Ishikawa (cell line): ENCODE data around the gene HAO1.

Source experiments
- CEBPB ChIP-seq: IDR thresholded peaks from 2 replicates; pipeline ENCODE4 v1.6.1; 2012
- CREB1 ChIP-seq: IDR thresholded peaks from 2 replicates; pipeline ENCODE4 v1.6.1; 2012; ENCODE audit warnings: low read depth
- EGR1 ChIP-seq: IDR thresholded peaks from 2 replicates; pipeline ENCODE4 v1.6.1; 2012
- EP300 ChIP-seq: IDR thresholded peaks from 2 replicates; pipeline ENCODE4 v1.6.1; 2012; ENCODE audit warnings: borderline replicate concordance
- FOXM1 ChIP-seq: IDR thresholded peaks from 2 replicates; pipeline ENCODE4 v1.6.1; 2012; ENCODE audit warnings: low read depth, borderline replicate concordance
- MAX ChIP-seq: IDR thresholded peaks from 2 replicates; pipeline ENCODE4 v1.6.1; 2012
- NFIC ChIP-seq: IDR thresholded peaks from 2 replicates; pipeline ENCODE4 v1.6.1; 2012
- RAD21 ChIP-seq: IDR thresholded peaks from 2 replicates; pipeline ENCODE4 v1.6.1; 2012; ENCODE audit warnings: low read depth
- TAF1 ChIP-seq: IDR thresholded peaks from 2 replicates; pipeline ENCODE4 v1.6.1; 2012; ENCODE audit warnings: low read depth, mild to moderate bottlenecking
- TCF12 ChIP-seq: IDR thresholded peaks from 2 replicates; pipeline ENCODE4 v1.6.1; 2012; ENCODE audit warnings: low read depth
- TEAD4 ChIP-seq: IDR thresholded peaks from 2 replicates; pipeline ENCODE4 v1.6.1; 2012
- YY1 ChIP-seq: IDR thresholded peaks from 2 replicates; pipeline ENCODE4 v1.6.1; 2012; ENCODE audit warnings: low read depth
- ZBTB7A ChIP-seq: IDR thresholded peaks from 2 replicates; pipeline ENCODE4 v1.6.1; 2012; ENCODE audit warnings: low read depth
- TF ChIP-seq, protein P1 (sequence below): IDR thresholded peaks from 2 replicates; pipeline ENCODE4 v1.6.1; 2012
- TF ChIP-seq, protein P2 (sequence below): IDR thresholded peaks from 2 replicates; pipeline ENCODE4 v1.6.1; 2012; ENCODE audit warnings: low read depth, mild to moderate bottlenecking

The HAO1 gene

GRCh38 chr20:7940341-7940740 lies at the start of gene HAO1:
TSS of gene HAO1 (minus strand) at chr20:7940458. CDS start at chr20:7940422, 36 bp downstream.
- TF ChIP-seq FOXM1 (no peak), RAD21 (no peak)

- TF ChIP-seq, protein P1, sequence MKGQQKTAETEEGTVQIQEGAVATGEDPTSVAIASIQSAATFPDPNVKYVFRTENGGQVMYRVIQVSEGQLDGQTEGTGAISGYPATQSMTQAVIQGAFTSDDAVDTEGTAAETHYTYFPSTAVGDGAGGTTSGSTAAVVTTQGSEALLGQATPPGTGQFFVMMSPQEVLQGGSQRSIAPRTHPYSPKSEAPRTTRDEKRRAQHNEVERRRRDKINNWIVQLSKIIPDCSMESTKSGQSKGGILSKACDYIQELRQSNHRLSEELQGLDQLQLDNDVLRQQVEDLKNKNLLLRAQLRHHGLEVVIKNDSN = no peak
- TF ChIP-seq NFIC (no peak), CEBPB (no peak), RAD21 (no peak), TEAD4 (no peak), EGR1 (no peak), CREB1 (no peak), TAF1 (no peak), TCF12 (no peak), YY1 (no peak), EP300 (no peak), FOXM1 (no peak), ZBTB7A (no peak), MAX (no peak)
- TF ChIP-seq, protein P2, sequence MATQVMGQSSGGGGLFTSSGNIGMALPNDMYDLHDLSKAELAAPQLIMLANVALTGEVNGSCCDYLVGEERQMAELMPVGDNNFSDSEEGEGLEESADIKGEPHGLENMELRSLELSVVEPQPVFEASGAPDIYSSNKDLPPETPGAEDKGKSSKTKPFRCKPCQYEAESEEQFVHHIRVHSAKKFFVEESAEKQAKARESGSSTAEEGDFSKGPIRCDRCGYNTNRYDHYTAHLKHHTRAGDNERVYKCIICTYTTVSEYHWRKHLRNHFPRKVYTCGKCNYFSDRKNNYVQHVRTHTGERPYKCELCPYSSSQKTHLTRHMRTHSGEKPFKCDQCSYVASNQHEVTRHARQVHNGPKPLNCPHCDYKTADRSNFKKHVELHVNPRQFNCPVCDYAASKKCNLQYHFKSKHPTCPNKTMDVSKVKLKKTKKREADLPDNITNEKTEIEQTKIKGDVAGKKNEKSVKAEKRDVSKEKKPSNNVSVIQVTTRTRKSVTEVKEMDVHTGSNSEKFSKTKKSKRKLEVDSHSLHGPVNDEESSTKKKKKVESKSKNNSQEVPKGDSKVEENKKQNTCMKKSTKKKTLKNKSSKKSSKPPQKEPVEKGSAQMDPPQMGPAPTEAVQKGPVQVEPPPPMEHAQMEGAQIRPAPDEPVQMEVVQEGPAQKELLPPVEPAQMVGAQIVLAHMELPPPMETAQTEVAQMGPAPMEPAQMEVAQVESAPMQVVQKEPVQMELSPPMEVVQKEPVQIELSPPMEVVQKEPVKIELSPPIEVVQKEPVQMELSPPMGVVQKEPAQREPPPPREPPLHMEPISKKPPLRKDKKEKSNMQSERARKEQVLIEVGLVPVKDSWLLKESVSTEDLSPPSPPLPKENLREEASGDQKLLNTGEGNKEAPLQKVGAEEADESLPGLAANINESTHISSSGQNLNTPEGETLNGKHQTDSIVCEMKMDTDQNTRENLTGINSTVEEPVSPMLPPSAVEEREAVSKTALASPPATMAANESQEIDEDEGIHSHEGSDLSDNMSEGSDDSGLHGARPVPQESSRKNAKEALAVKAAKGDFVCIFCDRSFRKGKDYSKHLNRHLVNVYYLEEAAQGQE = no peak
Measured at GRCh38 chr20:7989379-7989778, 49.1 kb upstream of the HAO1 start.

DNA sequence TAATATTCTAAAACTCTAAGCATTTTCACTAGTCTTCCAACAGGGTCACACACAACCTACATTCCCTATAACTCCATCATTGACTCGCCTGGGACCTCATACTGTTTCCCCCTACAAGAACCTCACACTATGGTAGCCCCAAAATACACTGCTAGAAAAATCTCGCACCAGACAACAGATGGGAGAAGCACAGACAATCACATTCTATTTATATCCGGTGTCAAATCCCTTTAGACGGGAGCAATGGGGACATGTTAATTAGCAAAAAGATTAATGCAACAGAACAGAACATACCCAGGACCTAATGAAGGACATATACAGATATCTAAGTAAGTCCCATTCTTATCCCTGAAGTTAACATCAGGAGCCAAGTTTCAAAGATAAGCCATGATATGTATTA lies 45.7 kb upstream of the HAO1 start:
- TF ChIP-seq RAD21 (no peak), YY1 (no peak), NFIC (no peak), TEAD4 (no peak), MAX (no peak), TAF1 (no peak), CREB1 (no peak), CEBPB (no peak), TCF12 (no peak), EGR1 (no peak), ZBTB7A (no peak)
- TF ChIP-seq, protein P1 = no peak
- TF ChIP-seq, protein P2 = no peak

GRCh38 chr20:7984192-7984591 lies 43.9 kb upstream of the HAO1 start:
- no peak for TF ChIP-seq FOXM1
- no peak for TF ChIP-seq CEBPB
- no peak for TF ChIP-seq TEAD4
- TF ChIP-seq YY1 = no peak
- no peak for TF ChIP-seq TCF12
- TF ChIP-seq RAD21 = no peak
- no peak for TF ChIP-seq ZBTB7A
- TF ChIP-seq EP300 = no peak
- TF ChIP-seq CREB1 = no peak
- no peak for TF ChIP-seq MAX
- no peak for TF ChIP-seq NFIC

GRCh38 chr20:7981374-7981773 lies 41.1 kb upstream of the HAO1 start:
- TF ChIP-seq EGR1 = no peak
- no peak for TF ChIP-seq CEBPB
- TF ChIP-seq RAD21 = no peak
- TF ChIP-seq NFIC = no peak
- TF ChIP-seq FOXM1 = no peak
- TF ChIP-seq, protein P1 = no peak
- no peak for TF ChIP-seq CREB1
- TF ChIP-seq TEAD4 = no peak
- no peak for TF ChIP-seq TAF1
- TF ChIP-seq MAX = no peak
- TF ChIP-seq, protein P2 = no peak
- TF ChIP-seq ZBTB7A = no peak
- no peak for TF ChIP-seq TCF12
- no peak for TF ChIP-seq YY1
- TF ChIP-seq EP300 = no peak
